Glutamatergic neuron (in vitro differentiated cells): Measurements from ENCODE around the gene CALCOCO1. TPM values are rescaled to one million over a fixed set of nuclear protein-coding genes. Genes with fewer than 3 reads are reported as not detected.
"Not testable (repeated sequence)": the region's sequence is repeated elsewhere in the genome, so short reads cannot be mapped to it uniquely, and the experiment has no call there.

Experiments used
- DNase-seq: peaks from one replicate; pipeline ENCODE4 v3.0.0; 2022
- H3K27ac Mint-ChIP-seq: one replicate; pipeline ENCODE4 v1.8.0; 2020; ENCODE audit warnings: mild to moderate bottlenecking, mixed read lengths, inconsistent platforms; ENCODE audit not compliant: unreplicated experiment
- H3K27me3 Mint-ChIP-seq: one replicate; pipeline ENCODE4 v1.8.0; 2020; ENCODE audit warnings: mild to moderate bottlenecking, moderate library complexity, mixed read lengths, inconsistent platforms; ENCODE audit not compliant: unreplicated experiment
- H3K36me3 Mint-ChIP-seq: one replicate; pipeline ENCODE4 v1.8.0; 2020; ENCODE audit warnings: mild to moderate bottlenecking, mixed read lengths, inconsistent platforms; ENCODE audit not compliant: unreplicated experiment
- H3K4me1 Mint-ChIP-seq: one replicate; pipeline ENCODE4 v1.8.0; 2020; ENCODE audit warnings: mild to moderate bottlenecking, low read depth, mixed read lengths, inconsistent platforms; ENCODE audit not compliant: unreplicated experiment
- H3K4me3 Mint-ChIP-seq: one replicate; pipeline ENCODE4 v1.8.0; 2020; ENCODE audit warnings: mild to moderate bottlenecking, mixed read lengths, inconsistent platforms; ENCODE audit not compliant: unreplicated experiment
- H3K9me3 Mint-ChIP-seq: one replicate; pipeline ENCODE4 v1.8.0; 2020; ENCODE audit warnings: mild to moderate bottlenecking, moderate library complexity, mixed read lengths, inconsistent platforms; ENCODE audit not compliant: unreplicated experiment
- total RNA-seq: library from RNA; stranded (reverse); fragmentation: NEBNext Ultra II Directional; extraction: Animal tissue kit (Norgen Biotek cat#: 25700); gene quantifications from one replicate; pipeline ENCODE4 v1.2.1, GENCODE V29; 2021; ENCODE audit not compliant: unreplicated experiment
- TF ChIP-seq, protein P1 (sequence below): fragments of 200-600 bp; sonication (generic); IDR thresholded peaks from one replicate; pipeline ENCODE4 v1.5.0; 2021; ENCODE audit not compliant: partially characterized antibody, unreplicated experiment

The CALCOCO1 gene
- total RNA-seq, 1 donor from 2014 or later, result 151 TPM

DNA sequence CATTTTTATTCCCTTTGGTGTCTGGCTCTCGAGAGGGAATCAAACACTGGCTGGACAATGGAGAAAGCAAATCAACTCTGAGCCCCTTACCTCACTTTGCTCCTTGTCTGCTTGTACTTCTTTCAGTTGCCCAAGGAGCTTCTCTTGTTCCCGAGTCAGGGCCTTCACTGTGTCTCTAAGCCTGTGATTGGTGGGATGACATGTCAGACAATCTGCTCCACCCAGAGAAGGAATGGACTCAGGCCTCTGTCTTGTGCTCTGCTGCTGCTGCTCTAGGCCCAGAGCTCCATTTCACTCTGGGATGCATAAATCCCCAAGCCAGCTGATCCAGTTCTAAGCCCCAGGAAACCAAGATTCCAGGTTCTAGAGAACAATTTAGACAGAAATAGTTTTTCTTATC, 7.6 kb downstream of the CALCOCO1 start:
- Mint-ChIP-seq H3K36me3 (peaks cover 28% of the 10 kb centered on the region), H3K4me1 (no peaks in the 10 kb centered on the region), H3K9me3 (peaks cover 6% of the 10 kb centered on the region), H3K27me3 (peaks cover 5% of the 10 kb centered on the region), H3K27ac (no peak overlapping the region), H3K4me3 (no peak overlapping the region)
- DNase-seq, result no peak
- TF ChIP-seq, protein P1, sequence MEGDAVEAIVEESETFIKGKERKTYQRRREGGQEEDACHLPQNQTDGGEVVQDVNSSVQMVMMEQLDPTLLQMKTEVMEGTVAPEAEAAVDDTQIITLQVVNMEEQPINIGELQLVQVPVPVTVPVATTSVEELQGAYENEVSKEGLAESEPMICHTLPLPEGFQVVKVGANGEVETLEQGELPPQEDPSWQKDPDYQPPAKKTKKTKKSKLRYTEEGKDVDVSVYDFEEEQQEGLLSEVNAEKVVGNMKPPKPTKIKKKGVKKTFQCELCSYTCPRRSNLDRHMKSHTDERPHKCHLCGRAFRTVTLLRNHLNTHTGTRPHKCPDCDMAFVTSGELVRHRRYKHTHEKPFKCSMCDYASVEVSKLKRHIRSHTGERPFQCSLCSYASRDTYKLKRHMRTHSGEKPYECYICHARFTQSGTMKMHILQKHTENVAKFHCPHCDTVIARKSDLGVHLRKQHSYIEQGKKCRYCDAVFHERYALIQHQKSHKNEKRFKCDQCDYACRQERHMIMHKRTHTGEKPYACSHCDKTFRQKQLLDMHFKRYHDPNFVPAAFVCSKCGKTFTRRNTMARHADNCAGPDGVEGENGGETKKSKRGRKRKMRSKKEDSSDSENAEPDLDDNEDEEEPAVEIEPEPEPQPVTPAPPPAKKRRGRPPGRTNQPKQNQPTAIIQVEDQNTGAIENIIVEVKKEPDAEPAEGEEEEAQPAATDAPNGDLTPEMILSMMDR, result no peak

- H3K4me3 Mint-ChIP-seq, DNase-seq, H3K27ac Mint-ChIP-seq, H3K4me1 Mint-ChIP-seq, H3K27me3 Mint-ChIP-seq, H3K9me3 Mint-ChIP-seq: not testable (repeated sequence)
- H3K36me3 Mint-ChIP-seq, result peaks cover 26% of the 10 kb centered on the region
These were observed 8.7 kb downstream of the CALCOCO1 start for GRCh38 chr12:53718567-53718966.

DNA sequence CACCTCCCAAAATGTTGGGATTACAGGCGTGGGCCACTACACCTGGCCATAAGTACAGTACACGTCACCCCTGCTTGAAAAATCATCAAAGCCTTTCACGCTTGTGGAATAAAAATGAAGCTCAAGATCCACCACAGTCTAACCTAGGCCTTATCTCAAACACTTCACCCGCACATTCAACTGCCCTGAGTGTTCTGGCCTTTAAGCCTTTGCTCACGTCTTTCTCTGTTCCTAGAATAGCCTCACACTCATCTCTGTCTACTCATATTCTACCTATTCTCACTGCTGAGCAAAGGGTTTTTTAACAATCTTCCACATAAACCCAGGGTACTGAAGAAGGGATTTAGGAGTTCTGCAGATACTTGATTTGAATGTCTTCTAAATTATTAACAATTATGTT, 9.9 kb downstream of the CALCOCO1 start:
- no peak for DNase-seq
- Mint-ChIP-seq H3K36me3 (peaks cover 34% of the 10 kb centered on the region), H3K4me3 (no peak overlapping the region), H3K27me3 (peaks cover 4% of the 10 kb centered on the region), H3K27ac (no peak overlapping the region), H3K9me3 (peaks cover 6% of the 10 kb centered on the region), H3K4me1 (peaks cover 4% of the 10 kb centered on the region)
- TF ChIP-seq, protein P1, result no peak

DNA sequence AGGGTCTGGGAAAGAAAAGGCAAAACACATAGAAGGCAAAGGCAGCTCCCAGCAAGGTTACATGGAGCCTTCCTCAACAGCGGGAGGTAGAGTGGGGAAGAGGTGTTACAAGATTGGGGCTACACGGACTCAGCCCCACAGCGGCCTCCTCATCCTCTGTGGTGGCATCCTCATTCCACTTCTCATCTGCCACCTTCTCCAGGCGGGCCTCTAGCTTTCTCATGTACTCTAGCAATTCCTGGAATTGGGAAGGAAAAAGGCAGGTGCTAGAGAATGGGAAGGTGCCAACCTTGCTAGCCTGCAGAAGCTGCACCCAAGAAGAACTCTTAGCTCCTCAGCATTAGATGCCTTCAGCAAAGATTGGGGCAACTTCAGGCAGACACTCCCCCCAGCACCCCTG, 13.2 kb downstream of the CALCOCO1 start:
- H3K27me3 Mint-ChIP-seq, result peaks cover 8% of the 10 kb centered on the region

GRCh38 chr12:53713516-53713915, 13.7 kb downstream of the CALCOCO1 start:
- H3K36me3 Mint-ChIP-seq, result peaks cover 25% of the 10 kb centered on the region
- no peak overlapping the region for H3K27ac Mint-ChIP-seq
- H3K4me1 Mint-ChIP-seq, result peaks cover 11% of the 10 kb centered on the region
- no peak for DNase-seq
- H3K9me3 Mint-ChIP-seq, result peaks cover 6% of the 10 kb centered on the region
- no peak overlapping the region for H3K4me3 Mint-ChIP-seq
- H3K27me3 Mint-ChIP-seq, result peaks cover 10% of the 10 kb centered on the region
- TF ChIP-seq, protein P1, result no peak

More for the DNA sequence above, 13.2 kb downstream of the CALCOCO1 start:
- no peak for DNase-seq
- Mint-ChIP-seq H3K36me3 (peaks cover 25% of the 10 kb centered on the region), H3K9me3 (peaks cover 6% of the 10 kb centered on the region), H3K4me3 (no peak overlapping the region), H3K4me1 (peaks cover 11% of the 10 kb centered on the region), H3K27ac (no peak overlapping the region)
- TF ChIP-seq, protein P1, result no peak
